Loucy (cell line): Measurements from ENCODE around the gene POP4.

Experiments used
- H2AFZ ChIP-seq: fragments of 200-600 bp; sonication (generic); 2 replicates; pipeline ENCODE4 v1.6.0; 2016; ENCODE audit warnings: antibody characterized with exemption, mild to moderate bottlenecking, low read length, moderate library complexity
- H3F3A ChIP-seq: fragments of 200-600 bp; 2 replicates; pipeline ENCODE4 v1.6.0; 2016; ENCODE audit warnings: antibody characterized with exemption, low read depth, mild to moderate bottlenecking
- H3K27me3 ChIP-seq: fragments of 200-600 bp; sonication (generic); 2 replicates; pipeline ENCODE4 v1.6.1; 2014; ENCODE audit warnings: low read length, mild to moderate bottlenecking; ENCODE audit not compliant: insufficient read depth, poor library complexity, severe bottlenecking
- H3K36me3 ChIP-seq: fragments of 200-600 bp; sonication (generic); 2 replicates; pipeline ENCODE4 v1.6.1; 2016; ENCODE audit warnings: low read length; ENCODE audit not compliant: insufficient read depth
- H3K4me1 ChIP-seq: fragments of 200-600 bp; sonication (generic); 2 replicates; pipeline ENCODE4 v1.5.1; 2014; ENCODE audit warnings: low read length, mild to moderate bottlenecking; ENCODE audit not compliant: insufficient read depth, poor library complexity, severe bottlenecking
- H3K4me2 ChIP-seq: fragments of 200-600 bp; sonication (generic); 2 replicates; pipeline ENCODE4 v1.6.0; 2014; ENCODE audit warnings: antibody characterized with exemption, low read length, low read depth, mild to moderate bottlenecking; ENCODE audit not compliant: poor library complexity, severe bottlenecking
- H3K4me3 ChIP-seq: fragments of 200-600 bp; sonication (generic); 2 replicates; pipeline ENCODE4 v1.5.1; 2014; ENCODE audit warnings: low read length, mild to moderate bottlenecking, mixed read lengths; ENCODE audit not compliant: poor library complexity, severe bottlenecking
- H3K79me2 ChIP-seq: fragments of 200-600 bp; sonication (generic); 2 replicates; pipeline ENCODE4 v1.6.1; 2014; ENCODE audit warnings: low read length; ENCODE audit not compliant: insufficient read depth
- H3K9ac ChIP-seq: fragments of 200-600 bp; sonication (generic); 2 replicates; pipeline ENCODE4 v1.6.0; 2014; ENCODE audit warnings: mild to moderate bottlenecking, low read depth, low read length, moderate library complexity; ENCODE audit not compliant: poor library complexity, severe bottlenecking
- H3K9me2 ChIP-seq: fragments of 200-600 bp; sonication (generic); replicated peaks from 2 replicates; pipeline ENCODE4 v1.6.1; 2016; ENCODE audit warnings: low read depth, low read length, mixed read lengths
- H3K9me3 ChIP-seq: fragments of 200-600 bp; sonication (generic); 2 replicates; pipeline ENCODE4 v1.6.1; 2014; ENCODE audit warnings: mild to moderate bottlenecking, antibody characterized with exemption, low read length, low read depth; ENCODE audit not compliant: insufficient read depth
- H4K20me1 ChIP-seq: fragments of 200-600 bp; sonication (generic); 2 replicates; pipeline ENCODE4 v1.6.0; 2014; ENCODE audit warnings: antibody characterized with exemption, low read length, mild to moderate bottlenecking; ENCODE audit not compliant: insufficient read depth, poor library complexity, severe bottlenecking
- CTCF ChIP-seq: fragments of 200-600 bp; sonication (generic); conservative IDR thresholded peaks from 2 replicates; pipeline ENCODE4 v1.5.1; 2014; ENCODE audit warnings: mild to moderate bottlenecking, antibody characterized with exemption, low read length
- EZH2phosphoT487 ChIP-seq: fragments of 200-600 bp; IDR thresholded peaks from 2 replicates; pipeline ENCODE4 v1.6.1; 2018; ENCODE audit warnings: antibody characterized with exemption, mild to moderate bottlenecking, moderate library complexity, borderline replicate concordance

The POP4 gene

GRCh38 chr19:29635963-29636362, 29.9 kb downstream of the POP4 start:
- Histone ChIP-seq H3K9me3 (no peaks in the 10 kb centered on the region), H2AFZ (no peak overlapping the region), H3K4me2 (no peak overlapping the region), H3K4me3 (no peak overlapping the region), H3K79me2 (no peaks in the 10 kb centered on the region), H4K20me1 (no peaks in the 10 kb centered on the region), H3F3A (no peaks in the 10 kb centered on the region), H3K4me1 (no peaks in the 10 kb centered on the region), H3K27me3 (no peaks in the 10 kb centered on the region), H3K36me3 (no peaks in the 10 kb centered on the region), H3K9ac (no peak overlapping the region), H3K9me2 (no peaks in the 10 kb centered on the region)
- TF ChIP-seq CTCF (no peak), EZH2phosphoT487 (no peak)

- no peaks in the 10 kb centered on the region for H3K4me1 ChIP-seq
Measured at GRCh38 chr19:29636553-29637360, 30.7 kb downstream of the POP4 start.

GRCh38 chr19:29639086-29639485, 33.0 kb downstream of the POP4 start:
- H3K79me2 ChIP-seq, result no peaks in the 10 kb centered on the region
- H3K9ac ChIP-seq, result no peak overlapping the region
- H2AFZ ChIP-seq, result no peak overlapping the region
- no peaks in the 10 kb centered on the region for H3K9me2 ChIP-seq
- no peak overlapping the region for H3K4me2 ChIP-seq
- no peaks in the 10 kb centered on the region for H3K9me3 ChIP-seq
- H3K4me1 ChIP-seq, result no peaks in the 10 kb centered on the region
- H3K27me3 ChIP-seq, result no peaks in the 10 kb centered on the region
- no peaks in the 10 kb centered on the region for H4K20me1 ChIP-seq
- no peaks in the 10 kb centered on the region for H3K36me3 ChIP-seq
- no peaks in the 10 kb centered on the region for H3F3A ChIP-seq
- TF ChIP-seq EZH2phosphoT487, result no peak
- no peak for TF ChIP-seq CTCF
- H3K4me3 ChIP-seq, result no peak overlapping the region

More at GRCh38 chr19:29636553-29637360, 30.7 kb downstream of the POP4 start:
- Histone ChIP-seq H3K9ac (no peak overlapping the region), H3K79me2 (no peaks in the 10 kb centered on the region), H3K4me3 (no peak overlapping the region), H3F3A (no peaks in the 10 kb centered on the region), H3K27me3 (no peaks in the 10 kb centered on the region), H3K4me2 (no peak overlapping the region), H2AFZ (no peak overlapping the region), H3K9me3 (no peaks in the 10 kb centered on the region), H3K9me2 (no peaks in the 10 kb centered on the region), H4K20me1 (no peaks in the 10 kb centered on the region), H3K36me3 (no peaks in the 10 kb centered on the region)
- TF ChIP-seq CTCF (no peak), EZH2phosphoT487 (no peak)
